A549 (cell line): ENCODE measurements around the gene ACKR1.

ENCODE experiments used
- CEBPB ChIP-seq, 2 experiments: fragments of >200 bp in 1 of 2; sonication (Bioruptor Twin) in 1 of 2; formaldehyde crosslinking in 1 of 2; IDR thresholded peaks; 2 replicates each; pipeline ENCODE4 v1.6.1; 2012 to 2016
- CHD2 ChIP-seq: fragments of 150-350 bp; IDR thresholded peaks from 2 replicates; pipeline ENCODE4 v1.6.1; 2014; ENCODE audit warnings: low read length; ENCODE audit not compliant: partially characterized antibody
- CTCF ChIP-seq: fragments of >200 bp; sonication (Bioruptor Twin); formaldehyde crosslinking; IDR thresholded peaks from 3 replicates; pipeline ENCODE4 v1.5.1; 2016
- ESRRA ChIP-seq: fragments of 150-350 bp; IDR thresholded peaks from 2 replicates; pipeline ENCODE4 v1.6.1; 2014; ENCODE audit warnings: mild to moderate bottlenecking, low read length, borderline replicate concordance
- KDM5A ChIP-seq: fragments of 200-600 bp; sonication (generic); IDR thresholded peaks from 2 replicates; pipeline ENCODE4 v1.6.1; 2016; ENCODE audit warnings: antibody characterized with exemption, mild to moderate bottlenecking
- MAX ChIP-seq: IDR thresholded peaks from 2 replicates; pipeline ENCODE4 v1.6.1; 2012
- NR3C1 ChIP-seq: fragments of >200 bp; sonication (Bioruptor Twin); formaldehyde crosslinking; IDR thresholded peaks from 3 replicates; pipeline ENCODE4 v1.6.1; 2017
- PHF8 ChIP-seq: fragments of 200-600 bp; sonication (generic); IDR thresholded peaks from 2 replicates; pipeline ENCODE4 v1.6.1; 2016; ENCODE audit warnings: low read depth, mild to moderate bottlenecking, antibody characterized with exemption, moderate library complexity, borderline replicate concordance
- POLR2A ChIP-seq: IDR thresholded peaks from 2 replicates; pipeline ENCODE4 v1.6.1; 2012; ENCODE audit warnings: mild to moderate bottlenecking, low read length
- POLR2AphosphoS2 ChIP-seq: conservative IDR thresholded peaks from 2 replicates; pipeline ENCODE4 v1.6.1; 2012; ENCODE audit warnings: low read length, improper control_type of control experiment, inconsistent platforms
- RNF2 ChIP-seq: fragments of 200-600 bp; sonication (generic); IDR thresholded peaks from 2 replicates; pipeline ENCODE4 v1.6.1; 2016; ENCODE audit warnings: low read depth, mild to moderate bottlenecking, antibody characterized with exemption, moderate library complexity, borderline replicate concordance
- TFCP2L1 ChIP-seq: fragments of 250-450 bp; sonication (Bioruptor Pico); IDR thresholded peaks from 2 replicates; pipeline ENCODE4 v1.5.0; 2021; ENCODE audit warnings: mild to moderate bottlenecking
- USF2 ChIP-seq: fragments of 450-650 bp; IDR thresholded peaks from 2 replicates; pipeline ENCODE4 v1.6.1; 2014; ENCODE audit warnings: antibody characterized with exemption
- ZFP36 ChIP-seq: fragments of 450-650 bp; IDR thresholded peaks from 2 replicates; pipeline ENCODE4 v1.6.1; 2014; ENCODE audit warnings: borderline replicate concordance; ENCODE audit not compliant: partially characterized antibody

GRCh38 chr1:159177272-159177907 is 27.3 kb upstream of the ACKR1 start:
- no peak for TF ChIP-seq USF2
- no peak for TF ChIP-seq CTCF
- no peak for TF ChIP-seq CEBPB (IDR thresholded peaks at IDR 0.05)
- TF ChIP-seq ZFP36: no peak
- TF ChIP-seq MAX: no peak
- TF ChIP-seq ESRRA: no peak
- TF ChIP-seq NR3C1: no peak
- no peak for TF ChIP-seq POLR2A
- no peak for TF ChIP-seq KDM5A
- TF ChIP-seq PHF8: no peak
- no peak for TF ChIP-seq TFCP2L1 (CRISPR knock-in tag)
- no peak for TF ChIP-seq POLR2AphosphoS2
- no peak for TF ChIP-seq CHD2
- no peak for TF ChIP-seq RNF2
